ENCODE data around the gene HYDIN. TPM values are rescaled to one million over a fixed set of nuclear protein-coding genes. Genes with fewer than 3 reads are reported as not detected.

The HYDIN gene
- not detected for total RNA-seq

- Mint-ChIP-seq H3K27me3 (ENCODE audit: low read depth) (peaks cover 16% of the 10 kb centered on the region), H3K4me3 (no peak within 1 kb of the TSS), H3K36me3 (ENCODE audit: low read depth) (no peaks in the 10 kb centered on the region), H3K27ac (no peak within 1 kb of the TSS), H3K9me3 (ENCODE audit: insufficient read depth) (peaks cover 23% of the 10 kb centered on the region), H3K4me1 (ENCODE audit: low read depth) (no peaks in the 10 kb centered on the region)
- CTCF ChIA-PET, result no interaction called here
- ATAC-seq, result no peak
- DNase-seq, result peak; percentile 26
- POLR2A ChIA-PET, result no interaction called here
Observed at GRCh38 chr16:71230122-71230845, at the start of gene HYDIN. Gene HYDIN, minus strand, starts transcription at chr16:71230722. Its CDS starts 43,827 bp downstream, at chr16:71186895.

GRCh38 chr16:71276589-71277334, 46.2 kb upstream of the HYDIN start:
- Mint-ChIP-seq H3K27ac (no peak overlapping the region), H3K9me3 (ENCODE audit: insufficient read depth) (no peaks in the 10 kb centered on the region), H3K4me1 (ENCODE audit: low read depth) (no peaks in the 10 kb centered on the region), H3K36me3 (ENCODE audit: low read depth) (peaks cover 3% of the 10 kb centered on the region), H3K27me3 (ENCODE audit: low read depth) (peaks cover under 1% of the 10 kb centered on the region), H3K4me3 (no peak overlapping the region)
- CTCF ChIA-PET, result interaction anchor here (1.7 kb wide), 1 partner anchor 35 kb away, joined by 7 read pairs; no protein-coding TSS in a partner anchor
- POLR2A ChIA-PET, result interaction anchor here (0.5 to 0.6 kb wide), 2 partner anchors 83 to 186 kb away, joined by 3 to 4 read pairs; no protein-coding TSS in a partner anchor
- DNase-seq (no peak), ATAC-seq (no peak)

- Mint-ChIP-seq H3K27ac (no peak overlapping the region), H3K4me3 (no peak overlapping the region), H3K36me3 (ENCODE audit: low read depth) (no peaks in the 10 kb centered on the region), H3K9me3 (ENCODE audit: insufficient read depth) (no peaks in the 10 kb centered on the region), H3K4me1 (ENCODE audit: low read depth) (no peaks in the 10 kb centered on the region), H3K27me3 (ENCODE audit: low read depth) (peaks cover 17% of the 10 kb centered on the region)
- POLR2A ChIA-PET, result no interaction called here
- DNase-seq (no peak), ATAC-seq (no peak)
- CTCF ChIA-PET, result no interaction called here
Observed at GRCh38 chr16:71273384-71273783, 42.9 kb upstream of the HYDIN start.

- H3K27me3 Mint-ChIP-seq (ENCODE audit: low read depth), result peaks cover 17% of the 10 kb centered on the region
- ChIA-PET CTCF (no interaction called here), POLR2A (no interaction called here)
- no peaks in the 10 kb centered on the region for H3K4me1 Mint-ChIP-seq (ENCODE audit: low read depth)
- DNase-seq, result no peak
- no peak for ATAC-seq
- no peaks in the 10 kb centered on the region for H3K36me3 Mint-ChIP-seq (ENCODE audit: low read depth)
- no peak overlapping the region for H3K27ac Mint-ChIP-seq
- no peak overlapping the region for H3K4me3 Mint-ChIP-seq
- H3K9me3 Mint-ChIP-seq (ENCODE audit: insufficient read depth), result no peaks in the 10 kb centered on the region
Observed at GRCh38 chr16:71264299-71264698, 33.8 kb upstream of the HYDIN start.

- Mint-ChIP-seq H3K9me3 (ENCODE audit: insufficient read depth) (no peaks in the 10 kb centered on the region), H3K4me3 (no peak overlapping the region), H3K36me3 (ENCODE audit: low read depth) (no peaks in the 10 kb centered on the region), H3K27me3 (ENCODE audit: low read depth) (peaks cover 18% of the 10 kb centered on the region), H3K27ac (no peak overlapping the region), H3K4me1 (ENCODE audit: low read depth) (no peaks in the 10 kb centered on the region)
- DNase-seq (no peak), ATAC-seq (no peak)
- CTCF ChIA-PET, result no interaction called here
- POLR2A ChIA-PET, result no interaction called here
Observed at GRCh38 chr16:71263582-71263981, 33.1 kb upstream of the HYDIN start.

- Mint-ChIP-seq H3K27me3 (ENCODE audit: low read depth) (peaks cover 17% of the 10 kb centered on the region), H3K27ac (no peak overlapping the region), H3K36me3 (ENCODE audit: low read depth) (no peaks in the 10 kb centered on the region), H3K4me3 (no peak overlapping the region), H3K4me1 (ENCODE audit: low read depth) (no peaks in the 10 kb centered on the region), H3K9me3 (ENCODE audit: insufficient read depth) (no peaks in the 10 kb centered on the region)
- POLR2A ChIA-PET, result no interaction called here
- DNase-seq (no peak), ATAC-seq (no peak)
- CTCF ChIA-PET, result no interaction called here
Observed at GRCh38 chr16:71262391-71262790, 31.9 kb upstream of the HYDIN start.

GRCh38 chr16:71260995-71261394, 30.5 kb upstream of the HYDIN start:
- no peaks in the 10 kb centered on the region for H3K4me1 Mint-ChIP-seq (ENCODE audit: low read depth)
- CTCF ChIA-PET, result no interaction called here
- no peak for ATAC-seq
- peaks cover 18% of the 10 kb centered on the region for H3K27me3 Mint-ChIP-seq (ENCODE audit: low read depth)
- no peak overlapping the region for H3K4me3 Mint-ChIP-seq
- no peak for DNase-seq
- no peak overlapping the region for H3K27ac Mint-ChIP-seq
- H3K9me3 Mint-ChIP-seq (ENCODE audit: insufficient read depth), result no peaks in the 10 kb centered on the region
- H3K36me3 Mint-ChIP-seq (ENCODE audit: low read depth), result no peaks in the 10 kb centered on the region
- POLR2A ChIA-PET, result no interaction called here

- H3K27ac Mint-ChIP-seq, result no peak overlapping the region
Observed at GRCh38 chr16:71259086-71259485, 28.6 kb upstream of the HYDIN start.

GRCh38 chr16:71258372-71258771, 27.9 kb upstream of the HYDIN start:
- H3K27me3 Mint-ChIP-seq (ENCODE audit: low read depth), result peaks cover 17% of the 10 kb centered on the region
- CTCF ChIA-PET, result interaction anchor here (1.3 kb wide), 1 partner anchor 53 kb away, joined by 4 read pairs; no protein-coding TSS in a partner anchor

More at GRCh38 chr16:71259086-71259485, 28.6 kb upstream of the HYDIN start:
- POLR2A ChIA-PET, result interaction anchor here (0.6 kb wide), 1 partner anchor 560 kb away, joined by 3 read pairs; no protein-coding TSS in a partner anchor
- H3K27me3 Mint-ChIP-seq (ENCODE audit: low read depth), result peaks cover 17% of the 10 kb centered on the region
- CTCF ChIA-PET, result no interaction called here
- ATAC-seq, result no peak
- H3K36me3 Mint-ChIP-seq (ENCODE audit: low read depth), result no peaks in the 10 kb centered on the region
- H3K4me3 Mint-ChIP-seq, result no peak overlapping the region
- H3K4me1 Mint-ChIP-seq (ENCODE audit: low read depth), result no peaks in the 10 kb centered on the region
- no peaks in the 10 kb centered on the region for H3K9me3 Mint-ChIP-seq (ENCODE audit: insufficient read depth)
- no peak for DNase-seq

GRCh38 chr16:71257768-71258167, 27.2 kb upstream of the HYDIN start:
- ChIA-PET POLR2A (interaction anchor here (0.7 kb wide), 1 partner anchor 32 kb away, joined by 3 read pairs; no protein-coding TSS in a partner anchor), CTCF (interaction anchor here (1.3 kb wide), 1 partner anchor 54 kb away, joined by 4 read pairs; no protein-coding TSS in a partner anchor)
- H3K4me3 Mint-ChIP-seq, result no peak overlapping the region
- H3K4me1 Mint-ChIP-seq (ENCODE audit: low read depth), result no peaks in the 10 kb centered on the region
- H3K27me3 Mint-ChIP-seq (ENCODE audit: low read depth), result peaks cover 17% of the 10 kb centered on the region
- ATAC-seq (no peak), DNase-seq (no peak)
- H3K36me3 Mint-ChIP-seq (ENCODE audit: low read depth), result no peaks in the 10 kb centered on the region
- no peaks in the 10 kb centered on the region for H3K9me3 Mint-ChIP-seq (ENCODE audit: insufficient read depth)
- H3K27ac Mint-ChIP-seq, result no peak overlapping the region

More at GRCh38 chr16:71258372-71258771, 27.9 kb upstream of the HYDIN start:
- DNase-seq (no peak), ATAC-seq (no peak)
- POLR2A ChIA-PET, result interaction anchor here (0.6 kb wide), 1 partner anchor 561 kb away, joined by 3 read pairs; no protein-coding TSS in a partner anchor
- H3K9me3 Mint-ChIP-seq (ENCODE audit: insufficient read depth), result no peaks in the 10 kb centered on the region
- no peak overlapping the region for H3K27ac Mint-ChIP-seq
- no peak overlapping the region for H3K4me3 Mint-ChIP-seq
- H3K36me3 Mint-ChIP-seq (ENCODE audit: low read depth), result no peaks in the 10 kb centered on the region
- no peaks in the 10 kb centered on the region for H3K4me1 Mint-ChIP-seq (ENCODE audit: low read depth)

GRCh38 chr16:71255721-71256120, 25.2 kb upstream of the HYDIN start:
- CTCF ChIA-PET, result interaction anchor here (1.1 kb wide), 1 partner anchor 56 kb away, joined by 4 read pairs; no protein-coding TSS in a partner anchor

More at GRCh38 chr16:71255721-71256120, 25.2 kb upstream of the HYDIN start:
- POLR2A ChIA-PET, result no interaction called here
- ATAC-seq (no peak), DNase-seq (no peak)
- Mint-ChIP-seq H3K27me3 (ENCODE audit: low read depth) (peaks cover 14% of the 10 kb centered on the region), H3K4me3 (no peak overlapping the region), H3K36me3 (ENCODE audit: low read depth) (no peaks in the 10 kb centered on the region), H3K27ac (no peak overlapping the region), H3K9me3 (ENCODE audit: insufficient read depth) (no peaks in the 10 kb centered on the region), H3K4me1 (ENCODE audit: low read depth) (no peaks in the 10 kb centered on the region)
